ENCODE data around the gene RMP24.

RMP24 gene

GRCh38 chr18:35935805-35936204 is 36.7 kb upstream of the RMP24 start:
- no peak overlapping the region for H3K9ac ChIP-seq (ENCODE audit: insufficient read depth, low read depth, low read length)
- H4K20me1 ChIP-seq (ENCODE audit: insufficient read depth, low read length): no peaks in the 10 kb centered on the region
- H3K27ac ChIP-seq (ENCODE audit: extremely low read length, insufficient read depth, low read length): no peak overlapping the region
- ChIA-PET CTCF (ENCODE audit: low intra/inter-chr PET ratio, low total read pairs) (no interaction called here), POLR2A (no interaction called here)
- no peaks in the 10 kb centered on the region for H3K36me3 ChIP-seq (replicated peaks in 1 of 2; ENCODE audit: control insufficient read depth in 1 of 2, insufficient read depth in 2 of 2, low read length in 2 of 2)
- no peak overlapping the region for H2AFZ ChIP-seq (ENCODE audit: low read length)
- H3K4me3 ChIP-seq (replicated peaks in 1 of 3; ENCODE audit: insufficient read depth in 1 of 3, low read depth in 2 of 3, low read length in 3 of 3): no peak overlapping the region
- H3K4me2 ChIP-seq (ENCODE audit: low read depth, low read length): no peak overlapping the region
- no peaks in the 10 kb centered on the region for H3K79me2 ChIP-seq (ENCODE audit: insufficient read depth, low read length)
- no peaks in the 10 kb centered on the region for H3K27me3 ChIP-seq (ENCODE audit: control insufficient read depth in 1 of 2, insufficient read depth in 2 of 2, low read length in 2 of 2)
- WGBS (ENCODE audit: low lambda C conversion rate): 53% methylated on average over 3 of the region's 4 CpGs
- no peak for DNase-seq (ENCODE audit: low spot score)
- BruUV-seq (replicated peaks): no TSS peak
- in situ Hi-C loops (cut with HindIII; ENCODE audit: extremely low pct_ligation_motif_present, low pct_unique_long_range_greater_than_20kb): no loop called here
- H3K4me1 ChIP-seq (ENCODE audit: insufficient read depth, low read length): no peaks in the 10 kb centered on the region
- intact Hi-C loops (cut with micrococcal nuclease; ENCODE audit: unreplicated experiment): no loop called here
- H3K9me3 ChIP-seq (ENCODE audit: low read length): no peaks in the 10 kb centered on the region
- no peak for FAIRE-seq
- no peak for ATAC-seq
- no peak for TF ChIP-seq ATRX (CRISPR knock-in tag; IDR thresholded peaks at IDR 0.05; ENCODE audit: borderline replicate concordance)
- no peak for TF ChIP-seq SIN3A (IDR thresholded peaks at IDR 0.05; ENCODE audit: borderline replicate concordance, low read depth, low read length)
- TF ChIP-seq MAF1 (CRISPR knock-in tag; IDR thresholded peaks at IDR 0.05; ENCODE audit: borderline replicate concordance): no peak
- no peak for TF ChIP-seq ZNF350 (CRISPR knock-in tag; IDR thresholded peaks at IDR 0.05; ENCODE audit: borderline replicate concordance, low read depth)
- TF ChIP-seq RERE (CRISPR knock-in tag; IDR thresholded peaks at IDR 0.05; ENCODE audit: low read depth): no peak
- no peak for TF ChIP-seq KAT7 (CRISPR knock-in tag; IDR thresholded peaks at IDR 0.05; ENCODE audit: borderline replicate concordance)
- no peak for TF ChIP-seq HNF4A (CRISPR knock-in tag; IDR thresholded peaks at IDR 0.05)
- TF ChIP-seq, protein P1, sequence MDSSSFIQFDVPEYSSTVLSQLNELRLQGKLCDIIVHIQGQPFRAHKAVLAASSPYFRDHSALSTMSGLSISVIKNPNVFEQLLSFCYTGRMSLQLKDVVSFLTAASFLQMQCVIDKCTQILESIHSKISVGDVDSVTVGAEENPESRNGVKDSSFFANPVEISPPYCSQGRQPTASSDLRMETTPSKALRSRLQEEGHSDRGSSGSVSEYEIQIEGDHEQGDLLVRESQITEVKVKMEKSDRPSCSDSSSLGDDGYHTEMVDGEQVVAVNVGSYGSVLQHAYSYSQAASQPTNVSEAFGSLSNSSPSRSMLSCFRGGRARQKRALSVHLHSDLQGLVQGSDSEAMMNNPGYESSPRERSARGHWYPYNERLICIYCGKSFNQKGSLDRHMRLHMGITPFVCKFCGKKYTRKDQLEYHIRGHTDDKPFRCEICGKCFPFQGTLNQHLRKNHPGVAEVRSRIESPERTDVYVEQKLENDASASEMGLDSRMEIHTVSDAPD (CRISPR knock-in tag; IDR thresholded peaks at IDR 0.05): no peak
- no peak for TF ChIP-seq ZSCAN21 (CRISPR knock-in tag; IDR thresholded peaks at IDR 0.05; ENCODE audit: borderline replicate concordance)
- no peak for TF ChIP-seq ZNF615 (CRISPR knock-in tag; IDR thresholded peaks at IDR 0.05; ENCODE audit: borderline replicate concordance)
- TF ChIP-seq CSRNP1 (CRISPR knock-in tag; IDR thresholded peaks at IDR 0.05): no peak
- TF ChIP-seq, protein P2, sequence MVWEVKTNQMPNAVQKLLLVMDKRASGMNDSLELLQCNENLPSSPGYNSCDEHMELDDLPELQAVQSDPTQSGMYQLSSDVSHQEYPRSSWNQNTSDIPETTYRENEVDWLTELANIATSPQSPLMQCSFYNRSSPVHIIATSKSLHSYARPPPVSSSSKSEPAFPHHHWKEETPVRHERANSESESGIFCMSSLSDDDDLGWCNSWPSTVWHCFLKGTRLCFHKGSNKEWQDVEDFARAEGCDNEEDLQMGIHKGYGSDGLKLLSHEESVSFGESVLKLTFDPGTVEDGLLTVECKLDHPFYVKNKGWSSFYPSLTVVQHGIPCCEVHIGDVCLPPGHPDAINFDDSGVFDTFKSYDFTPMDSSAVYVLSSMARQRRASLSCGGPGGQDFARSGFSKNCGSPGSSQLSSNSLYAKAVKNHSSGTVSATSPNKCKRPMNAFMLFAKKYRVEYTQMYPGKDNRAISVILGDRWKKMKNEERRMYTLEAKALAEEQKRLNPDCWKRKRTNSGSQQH (CRISPR knock-in tag; IDR thresholded peaks at IDR 0.05; ENCODE audit: low read depth): no peak
